Measurements from ENCODE around the gene L3MBTL4. TPM values are rescaled to one million over a fixed set of nuclear protein-coding genes. Genes with fewer than 3 reads are reported as not detected.

L3MBTL4 gene
- polyA plus RNA-seq, 1 of the 3 experiments (the other 2 are of a cell fraction), result 0.02 TPM

DNA sequence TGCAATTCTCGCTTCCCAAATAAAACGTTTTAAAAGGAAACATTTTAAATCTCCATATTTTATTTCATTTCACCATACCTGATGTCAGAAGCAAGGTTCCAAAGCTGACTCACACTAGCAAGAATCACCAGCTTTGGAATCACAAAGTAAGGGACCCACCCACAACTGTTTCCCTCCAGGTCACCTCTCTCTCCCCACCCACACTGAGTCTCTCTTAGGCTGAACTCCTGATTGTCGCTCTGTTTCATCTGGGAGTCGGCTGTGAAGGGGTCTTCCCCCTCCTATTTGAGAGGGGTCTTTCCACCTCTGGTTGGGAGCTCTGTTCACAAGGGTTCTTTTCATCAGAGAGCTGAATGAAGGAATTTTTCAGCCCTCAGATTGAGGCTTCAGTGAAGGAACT lies 128.1 kb downstream of the L3MBTL4 start:
- H3K36me3 ChIP-seq (replicated peaks in 1 of 2; ENCODE audit: control insufficient read depth in 1 of 2, insufficient read depth in 2 of 2, low read length in 1 of 2), result no peaks in the 10 kb centered on the region
- ChIA-PET POLR2A (no interaction called here), CTCF (no interaction called here)
- no peak overlapping the region for H3K4me2 ChIP-seq
- no peaks in the 10 kb centered on the region for H3K27me3 ChIP-seq (ENCODE audit: insufficient read depth)
- H3K79me2 ChIP-seq (ENCODE audit: insufficient read depth), result no peaks in the 10 kb centered on the region
- 51% methylated on average over 4 of the region's 4 CpGs for WGBS (ENCODE audit: low lambda C conversion rate)
- H4K20me1 ChIP-seq (ENCODE audit: insufficient read depth), result no peaks in the 10 kb centered on the region
- H3K4me1 ChIP-seq (ENCODE audit: control insufficient read depth in 1 of 2, insufficient read depth in 2 of 2, low read depth in 1 of 2, low read length in 1 of 2), result no peaks in the 10 kb centered on the region
- H3F3A ChIP-seq (replicated peaks; ENCODE audit: insufficient read depth), result no peaks in the 10 kb centered on the region
- no peak overlapping the region for H3K27ac ChIP-seq (ENCODE audit: low read depth in 2 of 2, low read length in 1 of 2)
- no peak for DNase-seq
- H2AFZ ChIP-seq (ENCODE audit: low read depth), result no peak overlapping the region
- H3K9me2 ChIP-seq, result no peaks in the 10 kb centered on the region
- no peak overlapping the region for H3K9ac ChIP-seq
- TF ChIP-seq GABPA (IDR thresholded peaks at IDR 0.05; ENCODE audit: low read depth) (no peak), RFX5 (IDR thresholded peaks at IDR 0.05; ENCODE audit: low read length) (no peak), GATA2 (CRISPR knock-in tag; IDR thresholded peaks at IDR 0.05) (no peak), JUND (IDR thresholded peaks at IDR 0.05) (no peak), FOXM1 (IDR thresholded peaks at IDR 0.05; ENCODE audit: low read depth) (no peak), SIN3A (IDR thresholded peaks at IDR 0.05; ENCODE audit: borderline replicate concordance, low read depth, low read length) (no peak), FOSL2 (IDR thresholded peaks at IDR 0.05; ENCODE audit: borderline replicate concordance, low read depth) (no peak)
- TF ChIP-seq, protein P1, sequence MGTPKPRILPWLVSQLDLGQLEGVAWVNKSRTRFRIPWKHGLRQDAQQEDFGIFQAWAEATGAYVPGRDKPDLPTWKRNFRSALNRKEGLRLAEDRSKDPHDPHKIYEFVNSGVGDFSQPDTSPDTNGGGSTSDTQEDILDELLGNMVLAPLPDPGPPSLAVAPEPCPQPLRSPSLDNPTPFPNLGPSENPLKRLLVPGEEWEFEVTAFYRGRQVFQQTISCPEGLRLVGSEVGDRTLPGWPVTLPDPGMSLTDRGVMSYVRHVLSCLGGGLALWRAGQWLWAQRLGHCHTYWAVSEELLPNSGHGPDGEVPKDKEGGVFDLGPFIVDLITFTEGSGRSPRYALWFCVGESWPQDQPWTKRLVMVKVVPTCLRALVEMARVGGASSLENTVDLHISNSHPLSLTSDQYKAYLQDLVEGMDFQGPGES (IDR thresholded peaks at IDR 0.05; ENCODE audit: low read depth, low read length), result no peak
- TF ChIP-seq, protein P2, sequence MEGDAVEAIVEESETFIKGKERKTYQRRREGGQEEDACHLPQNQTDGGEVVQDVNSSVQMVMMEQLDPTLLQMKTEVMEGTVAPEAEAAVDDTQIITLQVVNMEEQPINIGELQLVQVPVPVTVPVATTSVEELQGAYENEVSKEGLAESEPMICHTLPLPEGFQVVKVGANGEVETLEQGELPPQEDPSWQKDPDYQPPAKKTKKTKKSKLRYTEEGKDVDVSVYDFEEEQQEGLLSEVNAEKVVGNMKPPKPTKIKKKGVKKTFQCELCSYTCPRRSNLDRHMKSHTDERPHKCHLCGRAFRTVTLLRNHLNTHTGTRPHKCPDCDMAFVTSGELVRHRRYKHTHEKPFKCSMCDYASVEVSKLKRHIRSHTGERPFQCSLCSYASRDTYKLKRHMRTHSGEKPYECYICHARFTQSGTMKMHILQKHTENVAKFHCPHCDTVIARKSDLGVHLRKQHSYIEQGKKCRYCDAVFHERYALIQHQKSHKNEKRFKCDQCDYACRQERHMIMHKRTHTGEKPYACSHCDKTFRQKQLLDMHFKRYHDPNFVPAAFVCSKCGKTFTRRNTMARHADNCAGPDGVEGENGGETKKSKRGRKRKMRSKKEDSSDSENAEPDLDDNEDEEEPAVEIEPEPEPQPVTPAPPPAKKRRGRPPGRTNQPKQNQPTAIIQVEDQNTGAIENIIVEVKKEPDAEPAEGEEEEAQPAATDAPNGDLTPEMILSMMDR (IDR thresholded peaks at IDR 0.05), result no peak
- TF ChIP-seq, protein P3, sequence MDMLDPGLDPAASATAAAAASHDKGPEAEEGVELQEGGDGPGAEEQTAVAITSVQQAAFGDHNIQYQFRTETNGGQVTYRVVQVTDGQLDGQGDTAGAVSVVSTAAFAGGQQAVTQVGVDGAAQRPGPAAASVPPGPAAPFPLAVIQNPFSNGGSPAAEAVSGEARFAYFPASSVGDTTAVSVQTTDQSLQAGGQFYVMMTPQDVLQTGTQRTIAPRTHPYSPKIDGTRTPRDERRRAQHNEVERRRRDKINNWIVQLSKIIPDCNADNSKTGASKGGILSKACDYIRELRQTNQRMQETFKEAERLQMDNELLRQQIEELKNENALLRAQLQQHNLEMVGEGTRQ (IDR thresholded peaks at IDR 0.05; ENCODE audit: borderline replicate concordance, low read depth, low read length), result no peak
- TF ChIP-seq, protein P4, sequence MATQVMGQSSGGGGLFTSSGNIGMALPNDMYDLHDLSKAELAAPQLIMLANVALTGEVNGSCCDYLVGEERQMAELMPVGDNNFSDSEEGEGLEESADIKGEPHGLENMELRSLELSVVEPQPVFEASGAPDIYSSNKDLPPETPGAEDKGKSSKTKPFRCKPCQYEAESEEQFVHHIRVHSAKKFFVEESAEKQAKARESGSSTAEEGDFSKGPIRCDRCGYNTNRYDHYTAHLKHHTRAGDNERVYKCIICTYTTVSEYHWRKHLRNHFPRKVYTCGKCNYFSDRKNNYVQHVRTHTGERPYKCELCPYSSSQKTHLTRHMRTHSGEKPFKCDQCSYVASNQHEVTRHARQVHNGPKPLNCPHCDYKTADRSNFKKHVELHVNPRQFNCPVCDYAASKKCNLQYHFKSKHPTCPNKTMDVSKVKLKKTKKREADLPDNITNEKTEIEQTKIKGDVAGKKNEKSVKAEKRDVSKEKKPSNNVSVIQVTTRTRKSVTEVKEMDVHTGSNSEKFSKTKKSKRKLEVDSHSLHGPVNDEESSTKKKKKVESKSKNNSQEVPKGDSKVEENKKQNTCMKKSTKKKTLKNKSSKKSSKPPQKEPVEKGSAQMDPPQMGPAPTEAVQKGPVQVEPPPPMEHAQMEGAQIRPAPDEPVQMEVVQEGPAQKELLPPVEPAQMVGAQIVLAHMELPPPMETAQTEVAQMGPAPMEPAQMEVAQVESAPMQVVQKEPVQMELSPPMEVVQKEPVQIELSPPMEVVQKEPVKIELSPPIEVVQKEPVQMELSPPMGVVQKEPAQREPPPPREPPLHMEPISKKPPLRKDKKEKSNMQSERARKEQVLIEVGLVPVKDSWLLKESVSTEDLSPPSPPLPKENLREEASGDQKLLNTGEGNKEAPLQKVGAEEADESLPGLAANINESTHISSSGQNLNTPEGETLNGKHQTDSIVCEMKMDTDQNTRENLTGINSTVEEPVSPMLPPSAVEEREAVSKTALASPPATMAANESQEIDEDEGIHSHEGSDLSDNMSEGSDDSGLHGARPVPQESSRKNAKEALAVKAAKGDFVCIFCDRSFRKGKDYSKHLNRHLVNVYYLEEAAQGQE (IDR thresholded peaks at IDR 0.05; ENCODE audit: low read depth, low read length), result no peak
- TF ChIP-seq, protein P5, sequence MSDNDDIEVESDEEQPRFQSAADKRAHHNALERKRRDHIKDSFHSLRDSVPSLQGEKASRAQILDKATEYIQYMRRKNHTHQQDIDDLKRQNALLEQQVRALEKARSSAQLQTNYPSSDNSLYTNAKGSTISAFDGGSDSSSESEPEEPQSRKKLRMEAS (IDR thresholded peaks at IDR 0.05; ENCODE audit: low read depth), result no peak
- no peak overlapping the region for H3K4me3 ChIP-seq (ENCODE audit: low read depth in 2 of 2, low read length in 1 of 2)
- no peaks in the 10 kb centered on the region for H3K9me3 ChIP-seq

Measured in SK-N-SH (cell line).